Panc1 (cell line): ENCODE data around the gene THADA.

Experiments
- TF ChIP-seq, protein P1 (sequence below): fragments of 450-650 bp; IDR thresholded peaks from 2 replicates; pipeline ENCODE4 v1.5.1; 2017; ENCODE audit warnings: mild to moderate bottlenecking
- TF ChIP-seq, protein P2 (sequence below), 2 experiments: IDR thresholded peaks; 2 replicates each; pipeline ENCODE4 v1.6.1; 2011 to 2012; ENCODE audit warnings: low read depth in 2 of 2, control low read depth in 1 of 2, low read length in 1 of 2, mild to moderate bottlenecking in 1 of 2, moderate library complexity in 1 of 2; ENCODE audit not compliant: insufficient read depth in 1 of 2

GRCh38 chr2:43324259-43325106 lies 271.4 kb downstream of the THADA start:
- TF ChIP-seq, protein P1, sequence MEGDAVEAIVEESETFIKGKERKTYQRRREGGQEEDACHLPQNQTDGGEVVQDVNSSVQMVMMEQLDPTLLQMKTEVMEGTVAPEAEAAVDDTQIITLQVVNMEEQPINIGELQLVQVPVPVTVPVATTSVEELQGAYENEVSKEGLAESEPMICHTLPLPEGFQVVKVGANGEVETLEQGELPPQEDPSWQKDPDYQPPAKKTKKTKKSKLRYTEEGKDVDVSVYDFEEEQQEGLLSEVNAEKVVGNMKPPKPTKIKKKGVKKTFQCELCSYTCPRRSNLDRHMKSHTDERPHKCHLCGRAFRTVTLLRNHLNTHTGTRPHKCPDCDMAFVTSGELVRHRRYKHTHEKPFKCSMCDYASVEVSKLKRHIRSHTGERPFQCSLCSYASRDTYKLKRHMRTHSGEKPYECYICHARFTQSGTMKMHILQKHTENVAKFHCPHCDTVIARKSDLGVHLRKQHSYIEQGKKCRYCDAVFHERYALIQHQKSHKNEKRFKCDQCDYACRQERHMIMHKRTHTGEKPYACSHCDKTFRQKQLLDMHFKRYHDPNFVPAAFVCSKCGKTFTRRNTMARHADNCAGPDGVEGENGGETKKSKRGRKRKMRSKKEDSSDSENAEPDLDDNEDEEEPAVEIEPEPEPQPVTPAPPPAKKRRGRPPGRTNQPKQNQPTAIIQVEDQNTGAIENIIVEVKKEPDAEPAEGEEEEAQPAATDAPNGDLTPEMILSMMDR = no peak
- TF ChIP-seq, protein P2, sequence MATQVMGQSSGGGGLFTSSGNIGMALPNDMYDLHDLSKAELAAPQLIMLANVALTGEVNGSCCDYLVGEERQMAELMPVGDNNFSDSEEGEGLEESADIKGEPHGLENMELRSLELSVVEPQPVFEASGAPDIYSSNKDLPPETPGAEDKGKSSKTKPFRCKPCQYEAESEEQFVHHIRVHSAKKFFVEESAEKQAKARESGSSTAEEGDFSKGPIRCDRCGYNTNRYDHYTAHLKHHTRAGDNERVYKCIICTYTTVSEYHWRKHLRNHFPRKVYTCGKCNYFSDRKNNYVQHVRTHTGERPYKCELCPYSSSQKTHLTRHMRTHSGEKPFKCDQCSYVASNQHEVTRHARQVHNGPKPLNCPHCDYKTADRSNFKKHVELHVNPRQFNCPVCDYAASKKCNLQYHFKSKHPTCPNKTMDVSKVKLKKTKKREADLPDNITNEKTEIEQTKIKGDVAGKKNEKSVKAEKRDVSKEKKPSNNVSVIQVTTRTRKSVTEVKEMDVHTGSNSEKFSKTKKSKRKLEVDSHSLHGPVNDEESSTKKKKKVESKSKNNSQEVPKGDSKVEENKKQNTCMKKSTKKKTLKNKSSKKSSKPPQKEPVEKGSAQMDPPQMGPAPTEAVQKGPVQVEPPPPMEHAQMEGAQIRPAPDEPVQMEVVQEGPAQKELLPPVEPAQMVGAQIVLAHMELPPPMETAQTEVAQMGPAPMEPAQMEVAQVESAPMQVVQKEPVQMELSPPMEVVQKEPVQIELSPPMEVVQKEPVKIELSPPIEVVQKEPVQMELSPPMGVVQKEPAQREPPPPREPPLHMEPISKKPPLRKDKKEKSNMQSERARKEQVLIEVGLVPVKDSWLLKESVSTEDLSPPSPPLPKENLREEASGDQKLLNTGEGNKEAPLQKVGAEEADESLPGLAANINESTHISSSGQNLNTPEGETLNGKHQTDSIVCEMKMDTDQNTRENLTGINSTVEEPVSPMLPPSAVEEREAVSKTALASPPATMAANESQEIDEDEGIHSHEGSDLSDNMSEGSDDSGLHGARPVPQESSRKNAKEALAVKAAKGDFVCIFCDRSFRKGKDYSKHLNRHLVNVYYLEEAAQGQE (IDR thresholded peaks at IDR 0.05; ENCODE audit: insufficient read depth in 1 of 2, low read depth in 2 of 2, low read length in 1 of 2) = no peak
